GM08714 (cell line): ENCODE results near the gene ACMSD.

ENCODE experiments used
- H3K4me3 ChIP-seq: fragments of 200-500 bp; sonication (Bioruptor generic); 2 replicates; pipeline ENCODE4 v1.5.1; 2014; ENCODE audit warnings: mild to moderate bottlenecking, low read length, inconsistent platforms
- ZNF274 ChIP-seq: IDR thresholded peaks from 2 replicates; pipeline ENCODE4 v1.6.1; 2012; ENCODE audit warnings: mild to moderate bottlenecking, low read depth, low read length

ACMSD gene

GRCh38 chr2:134936691-134937090 lies 98.3 kb downstream of the ACMSD start:
- TF ChIP-seq ZNF274: no peak
- H3K4me3 ChIP-seq: no peak overlapping the region

- H3K4me3 ChIP-seq: no peak overlapping the region
- TF ChIP-seq ZNF274: no peak
These were observed 105.1 kb downstream of the ACMSD start for GRCh38 chr2:134943540-134943939.

GRCh38 chr2:134944975-134945374 lies 106.6 kb downstream of the ACMSD start:
- H3K4me3 ChIP-seq: no peak overlapping the region
- no peak for TF ChIP-seq ZNF274

GRCh38 chr2:134946073-134946472 lies 107.7 kb downstream of the ACMSD start:
- TF ChIP-seq ZNF274: no peak
- no peak overlapping the region for H3K4me3 ChIP-seq

- no peak overlapping the region for H3K4me3 ChIP-seq
- no peak for TF ChIP-seq ZNF274
These were observed 111.7 kb downstream of the ACMSD start for GRCh38 chr2:134949981-134950708.

- H3K4me3 ChIP-seq: no peak overlapping the region
- no peak for TF ChIP-seq ZNF274
These were observed 112.5 kb downstream of the ACMSD start for GRCh38 chr2:134950886-134951285.
